Karpas-422 (cell line): ENCODE measurements around the gene SPATA2L. TPM values are rescaled to one million over a fixed set of nuclear protein-coding genes. Genes with fewer than 3 reads are reported as not detected.

Experiments used
- total RNA-seq: library from RNA; depleted of rRNA; stranded (reverse); fragments of >200 nt; shearing (Covaris generic); gene quantifications from 2 replicates; pipeline ENCODE4 v1.2.3, GENCODE V29; 2014; ENCODE audit warnings: low replicate concordance; rRNA removed

Gene SPATA2L
- total RNA-seq, 1 experiment from 2014 or later = 4.7 TPM

Other genes with a start within 250 kb of the SPATA2L start
- gene ANKRD11, start 211.1 kb downstream of the SPATA2L start, total RNA-seq = 28.5 and 29.9 TPM in 2 replicates
- 44.6 and 74.8 TPM in 2 replicates for gene SPG7, start 193.3 kb downstream of the SPATA2L start, total RNA-seq
- 6,565 and 10,922 TPM in 2 replicates for gene RPL13, start 141.0 kb downstream of the SPATA2L start, total RNA-seq
- 3.7 and 3.9 TPM in 2 replicates for gene CPNE7, start 125.9 kb downstream of the SPATA2L start, total RNA-seq
- gene DPEP1, start 88.1 kb downstream of the SPATA2L start, total RNA-seq = 0.87 and 1.7 TPM in 2 replicates
- 35.3 and 52.4 TPM in 2 replicates for gene CHMP1A, start 44.0 kb downstream of the SPATA2L start, total RNA-seq
- gene SPATA33, start 43.9 kb downstream of the SPATA2L start, total RNA-seq = 5.1 and 5.3 TPM in 2 replicates
- gene CDK10, start 15.0 kb downstream of the SPATA2L start, total RNA-seq = 25.6 and 61.6 TPM in 2 replicates
- gene VPS9D1, start 19.2 kb upstream of the SPATA2L start, total RNA-seq = 4.8 and 5.6 TPM in 2 replicates
- 21.8 and 41.5 TPM in 2 replicates for gene ZNF276, start 19.8 kb upstream of the SPATA2L start, total RNA-seq
- 49.3 and 57.3 TPM in 2 replicates for gene FANCA, start 114.9 kb upstream of the SPATA2L start, total RNA-seq
- 1.0 TPM in 2 replicates for gene SPIRE2, start 126.8 kb upstream of the SPATA2L start, total RNA-seq
- 71.8 and 125 TPM in 2 replicates for gene TCF25, start 171.9 kb upstream of the SPATA2L start, total RNA-seq
- 3.2 and 4.8 TPM in 2 replicates for gene MC1R, start 217.2 kb upstream of the SPATA2L start, total RNA-seq
- gene TUBB3, start 221.6 kb upstream of the SPATA2L start, total RNA-seq = 210 and 405 TPM in 2 replicates
- gene DEF8, start 247.1 kb upstream of the SPATA2L start, total RNA-seq = 125 and 219 TPM in 2 replicates